ENCODE results near the gene CETP.

- TF ChIP-seq FOXK2 (IDR thresholded peaks at IDR 0.05) (no peak), PKNOX1 (IDR thresholded peaks at IDR 0.05) (no peak), TARDBP (IDR thresholded peaks at IDR 0.05) (no peak), HDGF (IDR thresholded peaks at IDR 0.05; ENCODE audit: borderline replicate concordance) (no peak), L3MBTL2 (conservative IDR thresholded peaks at IDR 0.05) (no peak), SP1 (IDR thresholded peaks at IDR 0.05) (no peak), ELF4 (IDR thresholded peaks at IDR 0.05) (no peak), CTBP1 (IDR thresholded peaks at IDR 0.05; ENCODE audit: borderline replicate concordance) (no peak), FOXM1 (IDR thresholded peaks at IDR 0.05; ENCODE audit: borderline replicate concordance) (no peak), ZNF384 (IDR thresholded peaks at IDR 0.05) (no peak), BHLHE40 (IDR thresholded peaks at IDR 0.05; ENCODE audit: borderline replicate concordance) (no peak), ARNT (IDR thresholded peaks at IDR 0.05) (no peak), NFRKB (IDR thresholded peaks at IDR 0.05) (no peak)
These were observed 26.6 kb downstream of the CETP start for GRCh38 chr16:56988161-56988947.

Data from HEK293T (cell line).